HuH-7.5 (cell line): Measurements from ENCODE around the gene PAQR9.

Experiments
- DNase-seq: peaks from one replicate; pipeline ENCODE4 v3.0.0; 2011; ENCODE audit warnings: low spot score

Gene PAQR9

GRCh38 chr3:142915636-142916035, 47.8 kb downstream of the PAQR9 start:
- no peak for DNase-seq

- DNase-seq = no peak
Measured at GRCh38 chr3:142914286-142914811, 49.1 kb downstream of the PAQR9 start.

- no peak for DNase-seq
Measured at GRCh38 chr3:142913432-142913831, 50.0 kb downstream of the PAQR9 start.

- DNase-seq = no peak
Measured at GRCh38 chr3:142912402-142913172, 50.9 kb downstream of the PAQR9 start.
